GM19351 (cell line): ENCODE measurements around the gene MED15.

Source experiments
- ATAC-seq: cut with Tn5 transposase; IDR thresholded peaks from one replicate; pipeline ENCODE4 v1.9.1; 2021; ENCODE audit warnings: mild to moderate bottlenecking, moderate library complexity; ENCODE audit not compliant: unreplicated experiment

Gene MED15

GRCh38 chr22:20509344-20510047, 2.1 kb downstream of the MED15 start:
- ATAC-seq: no peak

GRCh38 chr22:20510811-20511577, 3.6 kb downstream of the MED15 start:
- no peak for ATAC-seq

- no peak for ATAC-seq
These were observed 4.3 kb downstream of the MED15 start for GRCh38 chr22:20511578-20512229.

- ATAC-seq: no peak
These were observed 7.4 kb downstream of the MED15 start for GRCh38 chr22:20514658-20515406.

GRCh38 chr22:20516399-20516798, 9.0 kb downstream of the MED15 start:
- ATAC-seq: no peak

- ATAC-seq: no peak
These were observed 10.0 kb downstream of the MED15 start for GRCh38 chr22:20517422-20517821.

GRCh38 chr22:20517841-20518592, 10.6 kb downstream of the MED15 start:
- ATAC-seq: no peak

GRCh38 chr22:20519558-20519957, 12.1 kb downstream of the MED15 start:
- no peak for ATAC-seq

- no peak for ATAC-seq
These were observed 12.7 kb downstream of the MED15 start for GRCh38 chr22:20520093-20520511.

- ATAC-seq: no peak
These were observed 15.0 kb downstream of the MED15 start for GRCh38 chr22:20522134-20523004.

GRCh38 chr22:20523086-20523983, 15.9 kb downstream of the MED15 start:
- no peak for ATAC-seq

- ATAC-seq: no peak
These were observed 16.6 kb downstream of the MED15 start for GRCh38 chr22:20524004-20524481.

- no peak for ATAC-seq
These were observed 17.6 kb downstream of the MED15 start for GRCh38 chr22:20525048-20525447.

- no peak for ATAC-seq
These were observed 18.9 kb downstream of the MED15 start for GRCh38 chr22:20526305-20526627.

GRCh38 chr22:20526628-20527355, 19.4 kb downstream of the MED15 start:
- no peak for ATAC-seq

- no peak for ATAC-seq
These were observed 21.1 kb downstream of the MED15 start for GRCh38 chr22:20528405-20528978.

- no peak for ATAC-seq
These were observed 23.2 kb downstream of the MED15 start for GRCh38 chr22:20530368-20531153.
